GM08714 (cell line): Measurements from ENCODE around the gene VSNL1.

Experiments used
- H3K4me3 ChIP-seq: fragments of 200-500 bp; sonication (Bioruptor generic); 2 replicates; pipeline ENCODE4 v1.5.1; 2014; ENCODE audit warnings: mild to moderate bottlenecking, low read length, inconsistent platforms
- ZNF274 ChIP-seq: IDR thresholded peaks from 2 replicates; pipeline ENCODE4 v1.6.1; 2012; ENCODE audit warnings: mild to moderate bottlenecking, low read depth, low read length

The VSNL1 gene

DNA sequence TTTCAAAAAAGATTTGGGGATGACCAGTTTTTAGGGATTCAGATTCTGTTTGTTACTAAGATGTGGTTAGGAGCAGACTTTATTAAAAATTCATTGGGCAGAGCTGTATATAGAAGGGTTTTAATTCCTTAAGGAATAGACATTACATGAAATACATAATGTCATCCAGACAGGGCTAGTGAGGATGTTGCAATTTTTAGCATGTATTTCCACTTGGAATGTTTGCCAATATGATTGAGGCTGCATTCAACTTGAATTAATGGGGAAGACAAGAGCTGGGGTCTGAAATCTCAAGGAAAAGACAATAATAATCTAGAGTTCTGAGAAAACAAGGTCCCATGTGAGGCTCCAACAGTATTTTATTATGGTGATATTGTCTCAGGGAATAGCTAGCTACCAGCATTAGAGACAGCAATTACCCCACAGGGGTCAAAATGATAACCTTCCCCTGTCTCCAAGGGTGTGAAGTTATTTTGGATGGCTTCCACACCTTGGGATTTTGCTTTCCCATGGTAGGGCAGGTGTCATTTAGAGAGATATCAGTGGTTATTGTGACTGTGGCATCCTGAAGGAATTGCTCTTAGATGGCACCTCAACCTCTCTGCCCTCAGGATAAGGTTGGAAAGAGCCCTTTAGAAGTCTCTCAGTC, 60.2 kb downstream of the VSNL1 start:
- no peak overlapping the region for H3K4me3 ChIP-seq
- no peak for TF ChIP-seq ZNF274

DNA sequence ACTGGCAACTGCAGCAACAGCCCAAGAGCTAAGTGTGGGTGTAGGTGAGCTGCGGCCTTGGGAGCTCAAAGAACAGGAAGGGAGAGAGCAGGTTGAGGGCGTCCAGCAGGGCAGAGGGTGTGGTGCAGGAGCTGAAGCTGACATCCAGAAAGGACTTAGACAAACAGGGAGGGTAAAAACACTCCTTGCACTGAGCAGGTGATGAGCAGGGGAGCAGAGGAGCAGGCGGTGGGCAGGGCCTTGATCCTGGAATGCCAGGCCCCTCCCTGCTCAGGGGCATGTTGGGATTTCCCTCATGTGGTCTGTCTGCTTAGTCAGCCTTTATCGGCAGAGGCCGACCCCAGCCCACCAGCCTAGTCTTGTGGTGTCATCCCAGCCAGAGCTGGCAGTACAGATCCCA, 63.6 kb downstream of the VSNL1 start:
- TF ChIP-seq ZNF274: no peak
- H3K4me3 ChIP-seq: no peak overlapping the region

DNA sequence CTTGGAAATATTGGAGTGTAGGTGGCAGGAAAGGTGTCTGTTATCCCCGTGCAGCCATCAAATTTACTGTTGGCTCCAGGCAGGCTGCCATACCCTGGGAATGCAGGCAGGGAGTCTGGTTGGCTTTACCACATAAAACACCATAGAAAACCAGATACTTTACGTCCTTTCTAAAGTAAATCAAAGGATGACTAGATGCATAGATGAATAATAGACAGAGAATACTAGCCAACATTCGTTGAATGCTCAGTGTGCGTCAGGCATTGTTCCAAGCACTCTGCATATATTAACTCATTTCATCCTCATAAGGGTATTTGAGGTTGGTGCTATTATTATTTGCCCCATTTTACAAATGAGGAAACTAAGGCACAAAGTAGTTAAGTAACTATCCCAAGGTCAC, 65.2 kb downstream of the VSNL1 start:
- no peak overlapping the region for H3K4me3 ChIP-seq
- no peak for TF ChIP-seq ZNF274

GRCh38 chr2:17606851-17607250, 66.4 kb downstream of the VSNL1 start:
- TF ChIP-seq ZNF274: no peak
- no peak overlapping the region for H3K4me3 ChIP-seq

DNA sequence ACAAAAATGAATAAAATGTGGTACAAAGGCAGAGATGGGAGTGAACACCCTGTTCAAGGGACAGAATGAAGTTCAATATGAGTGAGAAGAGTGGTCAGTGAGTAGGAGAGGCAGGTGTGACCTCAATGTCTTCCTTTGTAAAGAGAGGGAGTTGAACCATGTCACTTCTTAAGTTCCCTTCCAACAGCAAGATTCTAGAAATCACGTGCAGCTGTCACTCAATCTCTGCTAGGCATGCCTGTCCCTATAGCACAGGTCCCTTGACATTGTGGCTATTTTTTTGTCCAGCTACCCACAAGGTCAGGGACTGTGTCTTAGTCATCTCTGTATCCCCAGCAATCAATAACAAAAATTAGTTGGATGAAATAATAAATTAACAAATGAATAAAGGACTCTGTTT, 66.9 kb downstream of the VSNL1 start:
- TF ChIP-seq ZNF274: no peak
- H3K4me3 ChIP-seq: no peak overlapping the region

DNA sequence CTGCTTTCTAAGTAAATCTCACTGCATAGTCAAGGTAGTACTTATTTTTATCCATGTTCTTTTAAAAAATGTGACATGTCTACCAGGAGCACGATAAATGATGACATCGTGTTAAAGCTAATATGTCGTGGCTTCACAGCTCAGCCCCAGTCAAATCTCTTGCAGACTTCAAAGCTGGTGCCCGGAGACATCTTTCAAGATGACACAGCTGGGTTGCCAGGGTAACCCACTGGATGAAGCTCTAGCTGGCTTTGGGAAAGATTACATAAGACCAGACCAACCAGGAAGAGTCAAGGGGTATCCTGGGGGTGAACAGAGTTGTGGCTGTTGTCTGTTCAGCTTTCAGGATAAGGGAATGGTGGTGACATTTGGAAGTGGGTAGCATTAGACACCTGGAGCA, 67.8 kb downstream of the VSNL1 start:
- H3K4me3 ChIP-seq: no peak overlapping the region
- no peak for TF ChIP-seq ZNF274

DNA sequence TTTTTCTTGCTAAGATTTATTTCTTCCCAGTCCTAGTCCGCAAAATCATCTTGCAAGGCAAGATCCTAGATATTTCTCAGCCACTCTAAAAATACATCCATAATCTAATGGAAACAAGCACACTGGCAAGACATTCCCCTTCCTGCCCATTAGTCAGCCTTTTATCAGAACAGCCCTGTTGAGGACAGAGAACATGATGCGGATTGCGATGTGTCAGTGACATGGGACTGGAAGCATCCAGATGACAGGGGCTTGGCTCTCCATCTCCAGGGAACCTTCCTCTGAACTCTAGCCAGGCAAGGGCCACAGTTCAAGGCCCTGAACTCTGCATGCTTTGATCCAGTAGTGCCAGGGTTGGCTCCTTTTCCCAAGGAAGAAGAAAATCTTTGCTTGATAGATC, 70.0 kb downstream of the VSNL1 start:
- TF ChIP-seq ZNF274: no peak
- H3K4me3 ChIP-seq: no peak overlapping the region

DNA sequence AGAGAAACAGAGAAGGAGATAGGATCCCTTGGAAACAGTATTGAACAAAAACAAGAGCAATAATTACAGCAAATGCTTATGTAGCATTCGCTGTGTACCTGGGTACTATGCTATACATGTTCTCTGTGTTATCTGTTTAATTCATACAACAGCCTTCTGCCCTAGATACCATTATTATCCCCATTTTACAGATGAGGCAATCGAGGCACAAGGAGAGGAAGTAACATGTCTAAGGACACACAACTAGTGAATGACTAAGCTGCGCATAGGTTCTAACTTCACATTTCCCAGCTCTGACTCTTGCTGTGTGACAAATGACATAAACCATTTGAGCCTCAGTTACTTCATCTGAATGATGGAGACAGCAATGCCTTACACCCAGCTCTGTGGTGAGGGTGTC, 70.5 kb downstream of the VSNL1 start:
- no peak overlapping the region for H3K4me3 ChIP-seq
- TF ChIP-seq ZNF274: no peak

DNA sequence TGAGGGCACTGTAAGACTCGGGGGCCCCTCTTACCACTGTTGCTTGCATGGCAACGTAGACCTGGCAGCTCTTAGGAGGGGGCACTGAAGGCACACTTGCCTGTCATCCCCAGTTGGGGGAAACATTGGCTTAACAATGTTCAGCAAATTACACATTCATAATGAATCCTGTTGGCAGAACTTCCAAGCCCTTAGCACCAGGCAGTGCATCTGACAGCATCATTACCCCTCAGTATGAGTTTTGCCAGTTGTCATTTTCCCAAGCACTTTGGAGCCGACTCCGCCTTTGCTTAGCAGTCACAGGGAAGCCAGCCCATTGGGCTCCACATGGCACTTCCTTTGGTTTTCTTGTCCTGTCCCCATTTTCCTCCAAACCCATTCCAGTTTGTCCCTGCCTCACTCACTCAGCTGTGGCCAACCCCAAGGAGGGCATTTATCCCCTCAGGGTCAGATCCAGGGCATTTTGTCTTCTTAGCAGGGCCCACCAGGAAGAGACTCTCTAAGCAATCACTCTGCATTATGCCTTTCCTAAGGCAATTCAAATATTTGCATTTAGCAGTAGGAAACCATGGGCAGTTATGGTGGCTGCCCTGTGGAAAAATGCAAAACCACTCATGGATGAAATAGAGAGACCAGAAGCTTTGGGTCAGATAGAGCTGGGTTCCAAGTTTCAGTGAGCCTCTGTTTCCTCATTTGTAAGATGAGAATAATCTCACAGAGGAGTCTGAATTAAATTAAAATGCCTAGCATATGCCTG, 73.9 kb downstream of the VSNL1 start:
- no peak overlapping the region for H3K4me3 ChIP-seq
- no peak for TF ChIP-seq ZNF274

GRCh38 chr2:17615147-17615546, 74.7 kb downstream of the VSNL1 start:
- no peak overlapping the region for H3K4me3 ChIP-seq
- no peak for TF ChIP-seq ZNF274

- H3K4me3 ChIP-seq: no peak overlapping the region
- no peak for TF ChIP-seq ZNF274
Observed at GRCh38 chr2:17615728-17616351, 75.3 kb downstream of the VSNL1 start.

DNA sequence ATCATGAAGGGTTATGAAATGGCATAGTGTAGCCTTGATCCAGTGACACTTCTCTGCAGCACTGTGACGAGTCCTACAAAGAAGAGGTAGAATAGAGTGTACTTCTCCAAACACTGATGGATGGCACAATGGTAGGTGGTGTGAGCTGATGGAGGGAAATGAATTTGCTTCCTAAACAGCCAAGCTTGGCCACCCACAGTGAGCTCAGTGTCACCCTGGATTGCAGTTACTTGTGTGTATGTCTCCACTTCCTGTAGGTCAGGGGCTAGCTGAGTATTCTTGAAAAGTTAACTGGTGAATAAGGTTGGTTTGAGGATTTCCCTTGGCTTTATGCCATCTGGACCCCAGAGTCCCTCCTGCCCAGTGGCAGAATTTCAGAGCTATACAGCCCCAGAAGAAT, 75.9 kb downstream of the VSNL1 start:
- no peak overlapping the region for H3K4me3 ChIP-seq
- no peak for TF ChIP-seq ZNF274

GRCh38 chr2:17617516-17617915, 77.0 kb downstream of the VSNL1 start:
- TF ChIP-seq ZNF274: no peak
- H3K4me3 ChIP-seq: no peak overlapping the region

GRCh38 chr2:17617955-17618354, 77.5 kb downstream of the VSNL1 start:
- no peak for TF ChIP-seq ZNF274

DNA sequence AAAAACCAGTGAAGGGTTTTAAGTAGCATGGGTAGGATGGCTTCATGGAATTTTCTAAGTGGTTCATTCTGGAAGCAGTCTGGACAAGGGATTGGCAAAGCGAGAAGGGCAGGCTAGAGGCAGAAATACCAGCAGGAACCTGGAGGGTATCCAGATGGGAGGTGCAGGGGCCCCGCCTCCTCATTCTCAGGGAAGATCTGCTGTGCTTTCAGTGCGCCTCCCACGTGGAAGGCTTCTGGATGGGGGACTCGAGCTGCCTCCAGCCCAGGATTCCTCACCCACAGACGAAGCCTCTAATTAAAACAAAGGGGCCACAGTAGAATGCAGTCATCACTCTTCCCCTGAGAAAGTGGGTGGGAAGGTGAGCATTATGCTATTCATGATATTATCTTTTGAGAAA, 79.8 kb downstream of the VSNL1 start:
- no peak for TF ChIP-seq ZNF274
- no peak overlapping the region for H3K4me3 ChIP-seq

More at GRCh38 chr2:17617955-17618354, 77.5 kb downstream of the VSNL1 start:
- H3K4me3 ChIP-seq: no peak overlapping the region
